Measurements from ENCODE around the gene CAPZA2.

CAPZA2 gene

DNA sequence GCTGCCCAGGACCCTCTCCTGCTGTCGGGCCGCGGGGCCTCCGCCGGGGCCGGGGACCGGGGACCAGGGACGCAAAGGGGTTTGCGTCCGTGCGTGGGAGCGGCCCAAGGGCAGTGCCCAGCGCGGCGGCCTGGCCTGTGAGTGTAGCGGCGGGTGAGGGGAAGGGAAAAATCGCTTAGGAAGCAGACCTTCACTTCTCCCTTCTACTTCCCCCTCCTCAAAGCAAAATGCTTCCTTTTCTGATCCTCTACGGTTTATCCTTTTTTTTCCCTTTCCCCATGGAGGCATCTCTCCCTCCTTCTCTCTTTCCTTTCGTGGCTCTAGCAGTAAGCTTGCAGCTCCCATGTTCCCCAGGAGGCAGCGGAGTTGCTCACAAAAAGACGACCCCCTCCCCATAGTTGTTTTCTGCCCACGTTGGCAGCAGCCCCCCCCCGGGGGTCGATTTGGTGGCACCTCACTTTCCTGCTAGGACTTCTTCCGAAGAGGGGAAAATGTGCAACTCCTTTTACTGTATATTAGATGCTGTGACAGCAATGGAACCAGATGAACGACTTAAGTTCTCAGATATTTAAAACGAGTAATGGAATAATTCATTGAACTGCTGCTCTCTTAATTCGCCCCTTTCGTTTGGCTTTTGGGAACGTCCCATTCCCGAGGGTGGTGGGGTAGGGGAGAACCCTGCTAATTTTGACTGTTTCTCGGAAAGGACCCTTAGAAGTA, 724 bp downstream of the CAPZA2 start:
- DNase-seq (ENCODE audit: low read depth in 2 of 2), result no peak

GRCh38 chr7:116863936-116864500, 1.6 kb downstream of the CAPZA2 start:
- DNase-seq (ENCODE audit: low read depth in 2 of 2), result no peak

- no peak for DNase-seq (ENCODE audit: low read depth in 2 of 2)
These were observed 8.8 kb downstream of the CAPZA2 start for GRCh38 chr7:116871061-116871700.

- DNase-seq (ENCODE audit: low read depth in 2 of 2), result no peak
These were observed 9.6 kb downstream of the CAPZA2 start for GRCh38 chr7:116872026-116872425.

DNA sequence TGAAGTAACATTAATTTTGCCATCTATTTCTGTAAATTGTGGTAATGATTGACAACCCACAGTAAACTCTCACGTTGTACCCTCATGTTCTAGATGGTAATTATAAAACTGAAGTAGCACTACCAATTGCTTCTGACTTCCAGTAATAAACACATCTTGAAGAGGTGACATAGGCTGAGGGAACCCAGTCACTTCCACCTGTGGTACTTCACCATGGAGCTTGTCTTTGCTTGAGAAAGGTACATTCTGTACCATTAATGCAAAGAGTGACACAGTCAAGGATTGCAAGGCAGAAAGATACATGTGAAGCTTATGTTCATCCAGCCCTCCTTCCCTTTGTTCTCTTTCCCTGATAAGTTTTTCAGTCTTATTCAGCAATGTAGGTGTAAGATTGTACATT, 11.2 kb downstream of the CAPZA2 start:
- DNase-seq (ENCODE audit: low read depth in 2 of 2), result no peak

DNA sequence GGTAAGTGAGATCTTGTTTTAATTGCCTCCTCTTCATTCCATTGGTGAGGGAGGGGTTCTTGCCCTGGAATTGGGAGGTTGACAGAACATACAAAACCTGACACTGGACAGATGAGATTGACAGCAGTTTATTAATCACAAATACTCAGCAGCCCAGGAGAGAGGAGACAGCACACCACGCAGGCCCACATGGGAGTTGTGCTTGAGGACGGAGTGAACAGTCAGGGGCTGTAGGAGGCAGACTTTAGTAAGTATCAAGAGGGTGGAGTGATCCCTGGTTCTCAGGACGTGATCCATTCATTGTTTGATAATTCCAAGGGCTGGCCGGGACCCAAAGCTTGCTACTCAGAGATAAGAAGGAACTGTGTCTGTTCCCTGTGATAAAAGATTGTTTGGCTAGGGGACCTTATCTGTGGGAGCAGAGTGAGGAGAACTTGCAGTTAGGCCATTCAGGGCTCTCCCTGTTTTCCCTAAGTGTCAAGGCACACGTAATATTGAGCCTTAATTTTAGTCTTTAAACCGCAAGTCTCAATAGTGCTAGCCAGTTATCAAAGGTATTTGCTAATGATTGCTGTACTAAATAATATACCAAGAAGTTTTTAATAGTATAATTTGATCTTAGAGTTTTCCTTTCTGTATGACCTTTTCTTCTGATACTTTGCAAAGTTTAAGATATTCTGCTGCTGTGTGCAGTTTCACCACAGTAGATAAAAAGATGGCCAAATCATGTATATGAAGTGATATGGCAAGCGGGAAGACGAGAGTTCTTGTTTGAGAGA, 14.5 kb downstream of the CAPZA2 start:
- DNase-seq (ENCODE audit: low read depth in 2 of 2), result no peak

- DNase-seq (ENCODE audit: low read depth in 2 of 2), result no peak
These were observed 15.2 kb downstream of the CAPZA2 start for GRCh38 chr7:116877443-116878217.

- DNase-seq (ENCODE audit: low read depth in 2 of 2), result no peak
These were observed 22.3 kb downstream of the CAPZA2 start for GRCh38 chr7:116884691-116885090.

- no peak for DNase-seq (ENCODE audit: low read depth in 2 of 2)
These were observed 23.3 kb downstream of the CAPZA2 start for GRCh38 chr7:116885724-116886123.

- no peak for DNase-seq (ENCODE audit: low read depth in 2 of 2)
These were observed 24.3 kb downstream of the CAPZA2 start for GRCh38 chr7:116886543-116887156.

DNA sequence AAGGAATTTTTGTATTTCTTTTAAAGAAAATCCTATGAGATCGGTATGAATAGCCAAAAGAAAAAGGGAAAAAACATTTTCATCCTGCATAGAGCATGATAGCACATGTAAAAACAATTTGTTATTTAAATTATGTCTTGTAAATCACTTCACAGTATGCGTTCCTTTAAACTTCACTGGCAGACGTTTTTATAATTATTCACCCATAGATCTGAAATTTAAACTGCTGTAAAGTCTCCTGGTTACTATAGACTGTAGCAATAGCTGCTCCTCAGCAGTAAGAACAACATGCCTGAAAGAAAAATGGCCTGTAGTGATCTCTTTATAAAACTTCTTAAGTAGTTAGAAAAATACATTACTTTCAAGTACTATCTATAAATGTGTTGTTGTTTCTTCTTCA, 26.5 kb downstream of the CAPZA2 start:
- no peak for DNase-seq (ENCODE audit: low read depth in 2 of 2)

DNA sequence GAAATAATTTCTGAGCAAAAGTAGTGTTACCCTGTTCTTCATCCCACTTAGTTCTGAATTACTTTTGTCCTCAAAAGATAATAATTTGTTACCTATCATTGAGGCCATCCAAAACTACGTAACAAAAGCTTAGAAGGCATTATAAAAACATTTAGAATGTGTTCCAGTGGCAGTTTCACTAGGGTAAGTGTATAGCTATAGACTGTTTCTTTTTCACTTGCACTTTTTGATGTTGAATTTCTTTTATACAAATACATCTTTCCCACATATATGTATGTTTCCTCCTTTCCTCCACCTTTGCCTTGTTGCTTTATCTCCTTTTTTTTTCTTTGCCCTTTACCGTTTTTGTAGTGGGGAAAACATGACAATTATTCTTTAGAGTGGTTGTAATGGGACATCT, 33.5 kb downstream of the CAPZA2 start:
- no peak for DNase-seq (ENCODE audit: low read depth in 2 of 2)

- DNase-seq (ENCODE audit: low read depth in 2 of 2), result no peak
These were observed 35.3 kb downstream of the CAPZA2 start for GRCh38 chr7:116897661-116898060.

DNA sequence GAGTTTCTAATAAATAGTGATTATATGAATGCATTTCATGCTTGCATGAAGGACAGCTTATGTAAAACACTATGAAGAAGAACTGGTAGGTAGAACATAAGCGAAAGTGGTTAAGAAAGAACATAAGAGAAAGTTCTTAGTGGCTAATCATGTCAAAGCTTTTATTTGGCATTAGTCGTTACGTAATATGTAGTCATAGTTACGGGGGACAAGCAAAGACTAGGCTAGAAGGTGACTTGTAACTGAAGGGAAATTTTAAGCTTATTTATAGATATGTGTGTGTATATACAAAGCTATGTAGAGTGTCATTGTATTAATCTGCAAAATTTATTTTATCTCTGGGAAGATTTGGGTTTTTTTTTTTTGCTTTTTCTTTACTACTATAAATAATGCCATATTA, 36.9 kb downstream of the CAPZA2 start:
- DNase-seq (ENCODE audit: low read depth in 2 of 2), result no peak

DNA sequence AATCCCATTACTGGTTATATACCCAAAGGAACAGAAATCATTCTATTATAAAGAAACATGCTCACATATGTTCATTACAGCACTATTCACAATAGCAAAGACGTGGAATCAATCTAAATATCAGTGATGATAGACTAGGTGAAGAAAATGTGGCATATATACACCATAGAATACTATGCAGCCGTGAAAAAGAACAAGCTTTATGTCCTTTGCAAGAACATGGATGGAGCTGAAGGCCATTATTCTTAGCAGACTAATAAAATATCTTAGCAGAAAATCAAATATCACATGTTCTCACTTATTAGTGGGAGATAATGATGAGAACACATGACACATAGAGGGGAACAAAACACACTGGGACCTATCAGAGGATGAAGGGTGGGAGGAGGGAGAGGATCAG, 38.8 kb downstream of the CAPZA2 start:
- no peak for DNase-seq (ENCODE audit: low read depth in 2 of 2)

DNA sequence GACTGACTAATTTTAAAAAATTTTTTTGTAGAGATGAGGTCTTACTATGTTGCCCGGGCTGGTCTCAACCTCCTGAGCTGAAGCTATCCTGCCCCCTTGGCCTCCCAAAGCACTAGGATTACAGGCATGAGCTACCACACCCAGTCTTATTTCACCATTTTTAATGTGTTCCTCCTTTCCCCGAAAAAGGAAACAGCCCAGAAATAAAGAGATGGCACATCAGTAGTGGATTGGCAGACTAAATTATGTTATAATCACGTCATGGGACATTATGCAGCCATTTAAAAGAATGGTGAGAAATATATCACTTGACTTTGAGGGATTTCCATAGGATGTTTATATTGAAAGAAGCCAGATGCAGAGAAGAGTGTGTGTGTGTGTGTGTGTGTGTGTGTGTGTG, 40.5 kb downstream of the CAPZA2 start:
- DNase-seq (ENCODE audit: low read depth in 2 of 2), result no peak

- DNase-seq (ENCODE audit: low read depth in 2 of 2), result no peak
These were observed 44.0 kb downstream of the CAPZA2 start for GRCh38 chr7:116906391-116906790.

GRCh38 chr7:116910383-116910782, 48.0 kb downstream of the CAPZA2 start:
- DNase-seq (ENCODE audit: low read depth in 2 of 2), result no peak

- DNase-seq (ENCODE audit: low read depth in 2 of 2), result no peak
These were observed 49.4 kb downstream of the CAPZA2 start for GRCh38 chr7:116911801-116912200.

DNA sequence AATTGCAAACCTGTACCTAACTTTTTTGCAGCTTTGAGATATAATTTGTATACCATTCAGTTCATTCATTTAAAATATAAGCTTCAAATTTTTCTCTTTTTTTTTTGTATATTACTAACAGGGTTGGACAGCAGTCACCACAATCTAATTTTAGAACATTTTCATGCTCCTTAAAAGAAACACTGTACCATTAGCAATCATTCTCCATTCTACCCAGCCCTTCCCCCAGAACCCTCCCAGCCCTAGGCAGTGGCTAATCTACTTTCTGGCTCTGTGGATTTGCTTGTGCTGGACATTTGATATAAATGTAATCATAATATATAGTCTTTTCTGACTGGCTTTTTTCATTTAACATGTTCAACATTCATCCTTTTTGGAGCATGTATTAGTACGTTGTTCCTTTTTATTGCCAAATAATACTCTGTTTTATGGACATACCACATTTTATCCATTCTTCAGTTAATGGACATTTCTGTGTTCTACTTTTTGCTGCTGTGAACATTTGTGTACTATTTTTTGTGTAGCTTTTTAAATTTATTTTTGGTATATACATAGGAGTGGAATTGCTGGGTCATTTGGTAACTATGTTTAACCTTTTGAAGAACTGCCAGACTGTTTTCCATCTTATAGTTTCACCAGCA, 50.0 kb downstream of the CAPZA2 start:
- DNase-seq (ENCODE audit: low read depth in 2 of 2), result no peak

DNA sequence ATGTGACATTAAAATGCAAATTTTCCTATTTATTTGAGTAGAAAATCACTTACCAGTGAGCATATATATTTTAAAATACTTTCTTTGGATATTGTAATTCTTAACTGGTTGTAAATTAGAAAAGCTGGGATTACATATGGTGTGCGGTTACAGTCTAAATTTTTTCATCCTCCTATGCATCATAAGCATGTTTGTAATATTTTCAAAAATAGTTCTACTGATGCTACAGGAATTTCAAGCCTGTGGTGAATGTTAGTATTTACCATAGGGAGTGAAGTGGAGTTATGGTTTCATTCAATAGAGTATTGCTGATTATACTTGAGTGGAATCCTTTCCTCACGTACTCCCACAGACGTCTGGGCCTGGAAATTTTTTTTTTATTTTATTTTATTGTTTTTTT, 56.3 kb downstream of the CAPZA2 start:
- no peak for DNase-seq (ENCODE audit: low read depth in 2 of 2)

Data from stimulated activated CD4-positive, alpha-beta T cell treated with anti-CD3 and anti-CD28 coated beads, Interleukin-1b, Interleukin-23, amount 100 ng/mL, for 4 hours (primary cell).